ENCODE measurements around the gene HTR4.
"Not testable (repeated sequence)": the region's sequence is repeated elsewhere in the genome, so short reads cannot be mapped to it uniquely, and the experiment has no call there.

HTR4 gene

GRCh38 chr5:148653836-148654781, at the start of gene HTR4:
HTR4 (minus strand) TSS chr5:148654527; CDS start chr5:148637014, 17,513 bp downstream.
- DNase-seq = no peak

DNA sequence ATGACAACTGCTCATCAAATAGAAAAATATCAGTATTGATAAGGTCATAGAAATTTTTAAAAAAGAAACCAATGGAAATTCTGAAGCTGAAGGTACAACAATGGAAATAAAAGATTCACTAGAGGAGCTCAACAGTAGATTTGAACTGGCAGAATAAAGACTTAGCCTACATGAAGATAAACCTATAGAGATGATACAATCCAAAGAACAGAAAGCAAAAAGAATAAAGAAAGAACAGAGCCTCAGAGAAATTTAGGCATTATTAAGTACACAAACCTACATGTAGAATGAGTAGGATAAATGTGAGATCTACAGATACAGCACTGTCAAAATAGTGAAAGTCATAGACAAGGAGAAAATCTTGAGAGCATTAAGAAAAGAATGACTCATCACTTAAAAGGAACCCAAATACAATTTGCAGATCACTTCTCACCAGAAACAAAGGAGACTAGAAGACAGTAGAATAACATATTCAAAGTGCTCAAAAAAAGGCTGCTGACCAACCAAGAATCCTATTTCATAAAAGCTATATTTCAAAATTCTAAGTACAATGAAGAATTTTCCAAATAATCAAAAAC, 47.8 kb upstream of the HTR4 start:
- no peak for DNase-seq

DNA sequence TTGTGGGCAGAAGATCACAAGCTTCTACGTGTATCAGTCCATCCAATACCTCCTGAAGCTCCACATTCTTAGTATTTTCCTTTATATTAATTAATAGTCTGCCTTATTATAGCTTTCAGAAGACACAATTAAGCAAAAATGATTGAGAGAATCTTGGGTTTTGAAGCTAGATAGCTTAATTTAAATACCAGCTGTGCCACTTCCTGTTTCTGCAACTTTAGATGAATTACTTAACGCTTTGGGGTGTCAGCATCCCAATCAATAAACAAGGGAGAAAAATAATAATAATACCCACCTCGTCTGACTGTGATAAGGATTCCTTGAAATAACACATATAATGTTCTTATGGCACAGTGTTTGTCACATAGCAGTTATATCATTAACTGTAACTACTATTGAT, 44.7 kb upstream of the HTR4 start:
- no peak for DNase-seq

GRCh38 chr5:148697809-148698196, 43.5 kb upstream of the HTR4 start:
- DNase-seq = no peak

DNA sequence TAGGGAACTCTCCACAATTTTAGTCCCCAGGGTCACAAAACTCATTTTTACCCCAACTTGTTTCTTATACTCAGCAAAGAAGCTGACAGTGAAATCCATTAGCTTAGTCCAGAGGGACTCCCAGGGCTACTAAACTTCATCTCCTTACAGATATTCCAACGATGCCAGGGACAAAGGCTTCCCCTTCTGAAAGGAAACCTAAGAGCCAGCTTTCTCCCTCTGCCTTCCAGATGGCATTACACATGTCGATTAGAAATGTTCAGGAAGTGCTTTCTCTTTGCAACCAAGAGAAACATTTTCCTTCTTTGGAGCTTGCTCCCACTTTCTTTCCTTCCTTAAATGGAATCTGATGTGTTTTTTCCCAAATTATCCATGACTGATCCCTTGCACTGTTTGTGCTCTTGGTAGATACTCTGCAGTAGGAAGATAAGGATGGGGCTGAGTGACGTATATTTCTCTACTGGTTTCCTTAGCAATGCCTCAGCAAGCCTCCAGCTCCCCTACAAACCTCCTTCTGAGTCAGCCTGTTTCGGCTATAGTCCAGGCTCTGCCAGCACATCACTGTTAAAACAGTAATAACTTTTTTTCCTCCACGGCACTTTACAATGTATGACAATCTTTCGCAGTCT, 43.0 kb upstream of the HTR4 start:
- DNase-seq = no peak

GRCh38 chr5:148696187-148697036, 42.1 kb upstream of the HTR4 start:
- DNase-seq = no peak

DNA sequence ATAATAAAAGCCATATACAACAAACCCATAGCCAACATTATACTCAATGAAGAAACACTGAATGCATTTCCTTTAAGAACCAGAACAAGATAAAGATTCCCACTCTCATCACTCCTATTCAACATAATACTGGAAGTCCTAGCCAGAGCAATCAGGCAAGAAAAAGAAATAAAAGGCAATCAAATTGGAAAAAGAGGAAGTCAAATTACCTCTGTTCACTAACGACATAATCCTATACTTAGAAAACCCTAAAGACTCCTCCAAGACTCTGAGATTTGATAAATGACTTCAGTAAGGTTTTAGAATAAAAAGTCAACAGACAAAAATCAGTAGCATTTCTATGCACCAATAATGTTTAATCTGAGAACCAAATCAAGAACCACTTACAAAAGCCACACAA, 36.6 kb upstream of the HTR4 start:
- no peak for DNase-seq

DNA sequence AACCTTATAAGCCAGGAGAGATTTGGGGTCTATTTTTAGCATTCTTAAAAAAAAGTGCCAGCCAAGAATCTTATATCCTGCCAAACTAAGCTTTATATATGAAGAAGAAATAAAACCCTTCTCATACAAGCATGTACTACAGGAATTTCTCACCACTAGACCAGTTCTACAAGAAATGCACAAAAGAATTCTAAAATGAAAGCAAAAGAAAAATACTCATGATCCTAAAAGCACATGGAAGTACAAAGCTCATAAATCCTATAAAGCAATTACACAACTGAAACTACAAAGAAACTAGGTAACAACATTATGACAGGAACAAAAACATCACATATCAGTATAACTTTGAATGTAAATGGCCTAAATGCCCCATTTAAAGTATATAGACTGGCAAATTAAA, 34.5 kb upstream of the HTR4 start:
- DNase-seq = no peak

GRCh38 chr5:148687871-148688270, 33.5 kb upstream of the HTR4 start:
- DNase-seq = no peak

GRCh38 chr5:148687427-148687826, 33.1 kb upstream of the HTR4 start:
- no peak for DNase-seq

- DNase-seq = no peak
Measured at GRCh38 chr5:148686660-148687059, 32.3 kb upstream of the HTR4 start.

GRCh38 chr5:148685520-148686134, 31.3 kb upstream of the HTR4 start:
- DNase-seq = no peak

- DNase-seq = no peak
Measured at GRCh38 chr5:148684528-148684927, 30.2 kb upstream of the HTR4 start.

DNA sequence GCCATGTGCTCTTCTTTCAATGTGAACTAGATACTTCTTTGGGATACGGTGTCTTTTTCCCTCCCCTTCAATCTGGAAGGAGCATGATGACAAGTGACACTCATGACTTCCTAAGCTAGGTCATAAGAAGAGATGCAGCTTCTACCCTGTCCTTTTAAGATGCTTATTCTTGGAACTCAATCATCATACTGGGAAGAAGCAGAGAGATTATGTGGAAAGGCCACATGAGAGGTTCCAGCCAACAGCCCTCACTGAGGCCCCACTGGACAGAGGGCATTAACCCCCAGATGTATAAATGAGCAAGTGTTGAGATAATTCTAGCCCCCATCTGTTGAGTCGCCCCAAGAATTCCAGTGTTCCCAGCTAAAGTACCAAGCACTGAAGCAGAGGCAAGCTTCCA, 29.3 kb upstream of the HTR4 start:
- no peak for DNase-seq

- no peak for DNase-seq
Measured at GRCh38 chr5:148682058-148683026, 28.0 kb upstream of the HTR4 start.

GRCh38 chr5:148681157-148682057, 27.1 kb upstream of the HTR4 start:
- DNase-seq = no peak

GRCh38 chr5:148673704-148674103, 19.4 kb upstream of the HTR4 start:
- DNase-seq = not testable (repeated sequence)

GRCh38 chr5:148666353-148666752, 12.0 kb upstream of the HTR4 start:
- no peak for DNase-seq

GRCh38 chr5:148665431-148665830, 11.1 kb upstream of the HTR4 start:
- no peak for DNase-seq

GRCh38 chr5:148663509-148663908, 9.2 kb upstream of the HTR4 start:
- no peak for DNase-seq

Measured in NCI-H2081 treated with DMSO at 0.1 percent for 48 hours (cell line).